Caco-2 (cell line): ENCODE data around the gene ERFL. TPM values are rescaled to one million over a fixed set of nuclear protein-coding genes. Genes with fewer than 3 reads are reported as not detected.
"Not testable (repeated sequence)": the region's sequence is repeated elsewhere in the genome, so short reads cannot be mapped to it uniquely, and the experiment has no call there.

Experiments used
- BruUV-seq: library from RNA; stranded (reverse); fragments of 400-500 nt; replicated peaks from 2 replicates; lab custom pipeline; 2021; lab: Mats Ljungman, UMichigan
- CTCF ChIA-PET: fragments of 300-600 bp; sonication (Branson Sonifier 250); formaldehyde crosslinking; loops from one replicate; lab custom pipeline; 2022; ENCODE audit warnings: antibody characterized with exemption; lab: Charles Lee
- POLR2A ChIA-PET: fragments of 300-600 bp; sonication (Branson Sonifier 250); formaldehyde crosslinking; loops from one replicate; lab custom pipeline; 2022; ENCODE audit warnings: antibody characterized with exemption; lab: Charles Lee
- DNase-seq, 2 experiments: peaks; one replicate each; pipeline versions ENCODE4 v3.0.0 to v3.0.0-alpha.2; 2020 to 2022
- H3K27me3 ChIP-seq: replicated peaks from 2 replicates; pipeline ENCODE4 v1.6.0; 2011; ENCODE audit warnings: low read length; ENCODE audit not compliant: control insufficient read depth, insufficient read depth
- H3K36me3 ChIP-seq: 2 replicates; pipeline ENCODE4 v1.5.1; 2011; ENCODE audit warnings: low read length; ENCODE audit not compliant: control insufficient read depth, insufficient read depth
- H3K4me1 ChIP-seq: fragments of 250-450 bp; sonication (Bioruptor Pico); 2 replicates; pipeline ENCODE4 v1.5.1; 2020; ENCODE audit warnings: mild to moderate bottlenecking
- H3K4me3 ChIP-seq: 2 replicates; pipeline ENCODE4 v1.5.1; 2011; ENCODE audit warnings: low read depth, mild to moderate bottlenecking, control low read depth, low read length
- H3K9me3 ChIP-seq: fragments of 250-450 bp; sonication (Bioruptor Pico); 2 replicates; pipeline ENCODE4 v1.5.1; 2020; ENCODE audit warnings: mild to moderate bottlenecking, moderate library complexity
- H3K27ac Mint-ChIP-seq: one replicate; pipeline ENCODE4 v1.8.0; 2022; ENCODE audit warnings: mixed read lengths; ENCODE audit not compliant: unreplicated experiment
- H3K27me3 Mint-ChIP-seq: one replicate; pipeline ENCODE4 v1.8.0; 2022; ENCODE audit warnings: mixed read lengths; ENCODE audit not compliant: insufficient read depth, unreplicated experiment
- H3K36me3 Mint-ChIP-seq: one replicate; pipeline ENCODE4 v1.8.0; 2022; ENCODE audit warnings: mild to moderate bottlenecking, mixed read lengths; ENCODE audit not compliant: insufficient read depth, unreplicated experiment
- H3K4me1 Mint-ChIP-seq: one replicate; pipeline ENCODE4 v1.8.0; 2022; ENCODE audit warnings: low read depth, mixed read lengths; ENCODE audit not compliant: unreplicated experiment
- H3K4me3 Mint-ChIP-seq: one replicate; pipeline ENCODE4 v1.8.0; 2022; ENCODE audit warnings: mild to moderate bottlenecking, moderate library complexity, mixed read lengths; ENCODE audit not compliant: unreplicated experiment
- H3K9me3 Mint-ChIP-seq: one replicate; pipeline ENCODE4 v1.8.0; 2022; ENCODE audit warnings: mixed read lengths; ENCODE audit not compliant: unreplicated experiment
- CTCF ChIP-seq, 2 experiments: fragments of 200-600 bp in 1 of 2; IDR thresholded peaks; 1 replicate in 1 of 2; 2 replicates in 1 of 2; pipeline versions ENCODE4 v1.5.1 to v1.8.0; 2011 to 2022; ENCODE audit warnings: antibody characterized with exemption in 1 of 2, control low read depth in 1 of 2, inconsistent platforms in 1 of 2, low read depth in 1 of 2, low read length in 1 of 2, mild to moderate bottlenecking in 1 of 2, moderate library complexity in 1 of 2; ENCODE audit not compliant: insufficient read depth in 1 of 2, severe bottlenecking in 1 of 2, unreplicated experiment in 1 of 2
- intact Hi-C: fragments of 100-400 bp; cut with micrococcal nuclease; formaldehyde crosslinking; loops from one replicate; pipeline ENCODE4 v1.10.0; 2022; ENCODE audit not compliant: unreplicated experiment
- total RNA-seq: library from RNA; stranded (reverse); gene quantifications from 2 replicates; pipeline ENCODE4 v1.2.3, GENCODE V29; 2022

ERFL gene
- total RNA-seq, 1 experiment from 2014 or later = 0.23 TPM

- no peaks in the 10 kb centered on the region for H3K36me3 Mint-ChIP-seq
- intact Hi-C loops = no loop called here
- H3K4me3 ChIP-seq = no peak overlapping the region
- H3K27me3 ChIP-seq = no peaks in the 10 kb centered on the region; the same call in 1 of the 2 replicates
- no peaks in the 10 kb centered on the region for H3K9me3 ChIP-seq
- peaks cover 5% of the 10 kb centered on the region for H3K27me3 Mint-ChIP-seq
- no peak for DNase-seq
- H3K4me1 Mint-ChIP-seq = no peaks in the 10 kb centered on the region
- BruUV-seq = no TSS peak
- H3K27ac Mint-ChIP-seq = no peak overlapping the region
- no peaks in the 10 kb centered on the region for H3K4me1 ChIP-seq
- no peak for TF ChIP-seq CTCF (IDR thresholded peaks at IDR 0.05; ENCODE audit: insufficient read depth in 1 of 2, low read depth in 1 of 2, low read length in 1 of 2, severe bottlenecking in 1 of 2, unreplicated experiment in 1 of 2)
- no peaks in the 10 kb centered on the region for H3K36me3 ChIP-seq
- H3K9me3 Mint-ChIP-seq = no peaks in the 10 kb centered on the region
- no peak overlapping the region for H3K4me3 Mint-ChIP-seq
- POLR2A ChIA-PET = no interaction called here
- CTCF ChIA-PET = no interaction called here
Measured at GRCh38 chr19:41915021-41915775, 13.1 kb downstream of the ERFL start.

GRCh38 chr19:41914424-41914834, 13.8 kb downstream of the ERFL start:
- H3K9me3 ChIP-seq, H3K36me3 ChIP-seq, POLR2A ChIA-PET, H3K36me3 Mint-ChIP-seq, H3K4me1 Mint-ChIP-seq, BruUV-seq, DNase-seq, H3K9me3 Mint-ChIP-seq, intact Hi-C loops, H3K4me3 Mint-ChIP-seq, H3K27ac Mint-ChIP-seq, H3K27me3 ChIP-seq, CTCF ChIA-PET, H3K4me1 ChIP-seq, H3K27me3 Mint-ChIP-seq, H3K4me3 ChIP-seq: not testable (repeated sequence)

GRCh38 chr19:41913538-41914423, 14.5 kb downstream of the ERFL start:
- ChIA-PET POLR2A (no interaction called here), CTCF (no interaction called here)
- H3K36me3 Mint-ChIP-seq = peaks cover 7% of the 10 kb centered on the region
- intact Hi-C loops = no loop called here
- no peaks in the 10 kb centered on the region for H3K9me3 ChIP-seq
- no peak for TF ChIP-seq CTCF (IDR thresholded peaks at IDR 0.05; ENCODE audit: insufficient read depth in 1 of 2, low read depth in 1 of 2, low read length in 1 of 2, severe bottlenecking in 1 of 2, unreplicated experiment in 1 of 2)
- H3K27me3 ChIP-seq = no peaks in the 10 kb centered on the region; the same call in 1 of the 2 replicates
- no peak for DNase-seq
- no peaks in the 10 kb centered on the region for H3K9me3 Mint-ChIP-seq
- H3K36me3 ChIP-seq = no peaks in the 10 kb centered on the region
- H3K4me3 ChIP-seq = no peak overlapping the region
- peaks cover 5% of the 10 kb centered on the region for H3K27me3 Mint-ChIP-seq
- no peak overlapping the region for H3K27ac Mint-ChIP-seq
- no peak overlapping the region for H3K4me3 Mint-ChIP-seq
- BruUV-seq = no TSS peak
- H3K4me1 ChIP-seq = no peaks in the 10 kb centered on the region
- H3K4me1 Mint-ChIP-seq = no peaks in the 10 kb centered on the region
